Lower lobe of right lung (tissue), 2 donors: ENCODE data around the gene MAD1L1. TPM values are rescaled to one million over a fixed set of nuclear protein-coding genes. Genes with fewer than 3 reads are reported as not detected.

Experiments
- ATAC-seq, 2 donors: fragments of 200-7000 bp; cut with Tn5 transposase; one replicate each; pipeline ENCODE4 v1.9.1; 2020 to 2022; ENCODE audit warnings: mild to moderate bottlenecking in 2 of 2, moderate library complexity in 2 of 2
- DNase-seq: peaks from one replicate; pipeline ENCODE4 v3.0.0-alpha.2; 2020
- H3K27ac ChIP-seq: fragments of 200-600 bp; one replicate; pipeline ENCODE4 v1.8.0; 2022
- H3K27me3 ChIP-seq: fragments of 200-600 bp; one replicate; pipeline ENCODE4 v1.8.0; 2022; ENCODE audit warnings: low read depth
- H3K36me3 ChIP-seq: fragments of 200-600 bp; one replicate; pipeline ENCODE4 v1.8.0; 2022; ENCODE audit warnings: mild to moderate bottlenecking
- H3K4me1 ChIP-seq: fragments of 200-600 bp; one replicate; pipeline ENCODE4 v1.8.0; 2022
- H3K4me3 ChIP-seq: fragments of 200-600 bp; one replicate; pipeline ENCODE4 v1.8.0; 2022; ENCODE audit warnings: mild to moderate bottlenecking
- H3K9me3 ChIP-seq: fragments of 200-600 bp; one replicate; pipeline ENCODE4 v1.8.0; 2022
- intact Hi-C: fragments of 100-400 bp; cut with DNase I; formaldehyde crosslinking; loops from one replicate; pipeline ENCODE4 v1.11.0; 2022
- total RNA-seq: library from RNA; stranded (reverse); fragmentation: NEBNext Ultra II Directional; extraction: Animal tissue kit (Norgen Biotek cat#: 25700); gene quantifications from one replicate; pipeline ENCODE4 v1.2.1, GENCODE V29; 2021
- TF ChIP-seq, protein P1 (sequence below): fragments of 200-600 bp; IDR thresholded peaks from one replicate; pipeline ENCODE4 v1.8.0; 2022; ENCODE audit warnings: antibody characterized with exemption, mild to moderate bottlenecking
- donor health status: DM: no; HTN: yes; CAD: no; lungs with severe emphysema.

MAD1L1 gene
- total RNA-seq, 1 donor from 2014 or later = 44.5 TPM

GRCh38 chr7:1868516-1869165, 364.1 kb downstream of the MAD1L1 start:
- DNase-seq = no peak
- Histone ChIP-seq H3K4me3 (no peak overlapping the region), H3K36me3 (no peaks in the 10 kb centered on the region), H3K9me3 (no peaks in the 10 kb centered on the region), H3K27me3 (no peaks in the 10 kb centered on the region), H3K27ac (no peak overlapping the region), H3K4me1 (no peaks in the 10 kb centered on the region)
- intact Hi-C loops = no loop called here
- TF ChIP-seq, protein P1, sequence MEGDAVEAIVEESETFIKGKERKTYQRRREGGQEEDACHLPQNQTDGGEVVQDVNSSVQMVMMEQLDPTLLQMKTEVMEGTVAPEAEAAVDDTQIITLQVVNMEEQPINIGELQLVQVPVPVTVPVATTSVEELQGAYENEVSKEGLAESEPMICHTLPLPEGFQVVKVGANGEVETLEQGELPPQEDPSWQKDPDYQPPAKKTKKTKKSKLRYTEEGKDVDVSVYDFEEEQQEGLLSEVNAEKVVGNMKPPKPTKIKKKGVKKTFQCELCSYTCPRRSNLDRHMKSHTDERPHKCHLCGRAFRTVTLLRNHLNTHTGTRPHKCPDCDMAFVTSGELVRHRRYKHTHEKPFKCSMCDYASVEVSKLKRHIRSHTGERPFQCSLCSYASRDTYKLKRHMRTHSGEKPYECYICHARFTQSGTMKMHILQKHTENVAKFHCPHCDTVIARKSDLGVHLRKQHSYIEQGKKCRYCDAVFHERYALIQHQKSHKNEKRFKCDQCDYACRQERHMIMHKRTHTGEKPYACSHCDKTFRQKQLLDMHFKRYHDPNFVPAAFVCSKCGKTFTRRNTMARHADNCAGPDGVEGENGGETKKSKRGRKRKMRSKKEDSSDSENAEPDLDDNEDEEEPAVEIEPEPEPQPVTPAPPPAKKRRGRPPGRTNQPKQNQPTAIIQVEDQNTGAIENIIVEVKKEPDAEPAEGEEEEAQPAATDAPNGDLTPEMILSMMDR = no peak
- no peak for ATAC-seq

DNA sequence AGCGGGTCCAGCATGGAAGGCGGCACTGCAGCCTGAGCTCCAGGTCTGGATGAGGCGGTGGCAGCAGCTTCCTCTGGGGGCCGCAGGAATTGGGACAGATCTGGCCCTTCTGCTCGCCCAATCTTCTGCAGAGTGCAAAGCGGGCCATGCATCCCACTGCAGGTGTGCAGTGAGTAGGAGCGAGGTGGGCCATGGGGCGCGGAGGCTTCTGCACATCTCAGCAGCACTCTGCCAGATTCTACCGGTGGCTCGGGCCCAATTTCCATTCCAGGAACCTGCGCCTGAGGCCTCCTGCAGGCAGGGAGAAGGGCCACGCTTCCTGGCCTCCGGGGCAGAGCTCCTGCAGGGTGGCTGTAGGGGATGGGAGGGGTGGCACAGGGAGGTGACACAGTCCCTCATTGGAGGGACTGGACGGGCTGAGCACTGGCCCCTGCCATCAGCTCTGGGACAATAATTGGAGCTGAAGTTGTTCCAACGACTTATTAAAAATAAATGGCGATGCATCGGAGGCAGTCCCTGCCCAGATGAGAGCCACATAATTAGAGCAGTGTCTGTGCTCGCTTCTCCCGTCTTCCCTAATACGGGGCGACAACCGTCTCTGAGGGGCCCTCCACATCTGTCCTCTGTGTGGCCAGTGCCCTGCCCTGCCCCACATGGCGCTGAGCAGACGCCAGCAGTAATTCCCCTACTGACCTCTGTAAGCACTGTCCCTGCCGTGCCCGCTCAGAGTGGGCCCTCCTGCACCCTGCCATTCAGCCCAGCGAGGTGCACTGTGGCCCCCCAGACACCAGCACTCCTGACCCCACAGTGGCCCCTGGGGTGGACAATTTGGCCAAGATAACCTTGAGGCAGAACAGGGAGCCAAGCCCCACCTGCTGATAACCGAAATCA, 365.1 kb downstream of the MAD1L1 start:
- H3K27ac ChIP-seq = no peak overlapping the region
- DNase-seq (no peak), ATAC-seq (no peak)
- H3K4me3 ChIP-seq = no peak overlapping the region
- no peaks in the 10 kb centered on the region for H3K27me3 ChIP-seq
- H3K36me3 ChIP-seq = no peaks in the 10 kb centered on the region
- no peaks in the 10 kb centered on the region for H3K9me3 ChIP-seq
- intact Hi-C loops = no loop called here
- TF ChIP-seq, protein P1 = no peak
- no peaks in the 10 kb centered on the region for H3K4me1 ChIP-seq

- Histone ChIP-seq H3K36me3 (no peaks in the 10 kb centered on the region), H3K27me3 (no peaks in the 10 kb centered on the region), H3K27ac (no peak overlapping the region), H3K9me3 (no peaks in the 10 kb centered on the region), H3K4me1 (no peaks in the 10 kb centered on the region), H3K4me3 (no peak overlapping the region)
- no peak for DNase-seq
- intact Hi-C loops = no loop called here
- TF ChIP-seq, protein P1 = no peak
- no peak for ATAC-seq
Observed at GRCh38 chr7:1866601-1867000, 366.1 kb downstream of the MAD1L1 start.

GRCh38 chr7:1865571-1866255, 367.0 kb downstream of the MAD1L1 start:
- no peak for DNase-seq

GRCh38 chr7:1865000-1865555, 367.7 kb downstream of the MAD1L1 start:
- no peaks in the 10 kb centered on the region for H3K4me1 ChIP-seq
- no peaks in the 10 kb centered on the region for H3K36me3 ChIP-seq
- no peak overlapping the region for H3K27ac ChIP-seq
- intact Hi-C loops = no loop called here
- no peak for DNase-seq
- no peaks in the 10 kb centered on the region for H3K27me3 ChIP-seq
- H3K4me3 ChIP-seq = no peak overlapping the region
- no peak for ATAC-seq
- no peaks in the 10 kb centered on the region for H3K9me3 ChIP-seq
- TF ChIP-seq, protein P1 = no peak

More at GRCh38 chr7:1865571-1866255, 367.0 kb downstream of the MAD1L1 start:
- H3K27ac ChIP-seq = no peak overlapping the region
- no peak overlapping the region for H3K4me3 ChIP-seq
- H3K4me1 ChIP-seq = no peaks in the 10 kb centered on the region
- intact Hi-C loops = no loop called here
- no peaks in the 10 kb centered on the region for H3K9me3 ChIP-seq
- H3K36me3 ChIP-seq = no peaks in the 10 kb centered on the region
- ATAC-seq = no peak
- TF ChIP-seq, protein P1 = no peak
- H3K27me3 ChIP-seq = no peaks in the 10 kb centered on the region
